Measurements from ENCODE around the gene C10orf95.

The C10orf95 gene

GRCh38 chr10:102433619-102434046 lies 17.7 kb downstream of the C10orf95 start:
- no peak for DNase-seq

DNA sequence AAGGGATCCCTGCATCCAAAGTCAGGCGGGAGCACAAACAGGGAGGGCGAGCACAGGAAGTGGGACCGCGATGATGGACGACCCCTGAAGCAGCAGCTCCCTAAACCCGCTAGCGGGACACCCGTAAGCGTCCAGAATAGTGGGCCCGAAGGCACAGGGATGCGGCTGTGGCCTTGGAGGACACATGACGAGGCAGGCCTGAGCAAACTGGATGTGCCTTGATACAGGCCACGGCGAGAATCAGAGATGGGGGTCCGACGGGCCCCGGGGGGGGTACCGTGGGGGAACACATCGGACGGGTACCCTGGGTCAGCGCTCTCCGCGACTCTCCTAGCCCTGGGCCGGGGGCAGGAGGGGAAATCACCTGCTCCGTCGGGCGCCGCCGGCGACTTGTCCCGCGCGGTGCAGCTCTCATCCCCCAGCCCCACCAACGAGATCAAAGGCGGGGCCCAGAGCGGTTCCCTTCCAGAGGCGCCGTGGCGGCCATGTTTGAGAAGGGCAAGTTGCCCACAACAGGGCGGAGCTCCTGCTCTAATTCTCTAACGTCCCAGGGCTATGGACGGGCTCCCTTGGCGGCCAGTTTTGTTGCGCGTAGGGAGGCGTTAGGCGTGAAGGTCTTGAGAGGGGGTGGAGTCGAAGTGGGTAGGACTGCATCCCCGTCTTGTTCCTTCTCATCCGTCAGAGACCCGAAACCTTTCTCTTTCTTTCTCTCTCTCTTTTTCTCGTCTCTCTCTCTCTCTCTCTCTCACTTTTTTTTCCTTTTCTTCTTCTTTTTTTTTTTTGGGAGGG lies 19.0 kb downstream of the C10orf95 start, which contains the start of gene CUEDC2:
Gene CUEDC2 (minus strand): TSS at position 413 of the 789 bp plus-strand sequence. CDS start 7,386 bp downstream, outside the sequence.
- peak; percentile 89 for DNase-seq

DNA sequence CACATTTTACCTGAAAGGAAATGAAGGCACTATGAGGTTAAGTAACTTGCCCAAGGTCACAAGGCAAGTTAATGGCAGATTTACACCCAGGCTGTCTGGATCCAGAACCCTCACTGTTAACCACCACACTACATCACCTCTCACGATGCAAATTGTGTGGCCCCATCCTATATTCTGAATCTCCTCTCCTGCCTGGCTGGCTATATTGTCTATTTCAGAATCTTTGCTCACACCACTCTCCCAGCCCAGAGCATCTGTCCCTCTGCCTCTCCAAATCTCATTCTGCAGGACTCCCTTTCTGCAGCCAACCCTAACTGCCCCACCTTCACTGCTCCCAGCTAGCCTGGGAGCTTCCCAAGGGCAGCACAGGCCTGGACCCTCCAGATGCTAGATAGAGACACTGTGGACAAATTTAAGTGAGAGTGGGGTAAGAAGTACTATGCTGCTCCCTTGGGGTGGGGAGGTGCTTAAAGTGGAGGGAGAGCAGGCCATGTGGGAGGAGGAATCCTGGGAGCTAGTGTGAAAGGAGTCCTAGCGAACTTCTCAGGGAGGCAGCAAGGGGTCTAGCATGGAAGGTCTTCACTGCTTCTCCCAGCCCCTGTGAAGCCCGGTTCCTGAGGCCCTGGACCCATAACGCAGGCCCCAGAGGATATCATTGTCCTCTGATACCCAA lies 19.8 kb downstream of the C10orf95 start:
- no peak for DNase-seq

DNA sequence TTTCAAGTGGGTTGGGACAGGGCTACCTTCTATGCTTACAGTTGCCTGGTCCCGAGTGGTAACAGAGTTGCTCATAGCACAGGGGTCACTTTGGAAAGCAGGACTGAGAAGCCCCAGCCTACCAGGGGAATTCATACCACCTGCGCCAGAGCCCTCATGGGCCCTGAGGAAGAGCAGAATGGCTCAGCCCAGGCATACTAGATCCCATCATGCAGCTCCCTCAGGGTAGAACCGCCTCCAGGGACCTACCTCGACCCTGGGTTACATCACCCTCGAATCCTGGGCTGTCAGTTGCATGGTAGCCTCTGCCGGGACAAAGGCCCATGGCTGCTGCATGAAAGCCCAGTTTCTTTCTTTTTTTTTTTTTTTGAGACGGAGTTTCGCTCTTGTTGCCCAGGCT lies 21.9 kb downstream of the C10orf95 start:
- no peak for DNase-seq

GRCh38 chr10:102426803-102427287 lies 24.5 kb downstream of the C10orf95 start:
- DNase-seq = no peak

- DNase-seq = no peak
Measured at GRCh38 chr10:102425444-102425843, 25.9 kb downstream of the C10orf95 start.

- no peak for DNase-seq
Measured at GRCh38 chr10:102424916-102425315, 26.4 kb downstream of the C10orf95 start.

GRCh38 chr10:102424145-102424544 lies 27.2 kb downstream of the C10orf95 start:
- no peak for DNase-seq

- no peak for DNase-seq
Measured at GRCh38 chr10:102423372-102423968, 27.9 kb downstream of the C10orf95 start.

GRCh38 chr10:102422545-102423129 lies 28.7 kb downstream of the C10orf95 start:
- DNase-seq = peak; percentile 88

GRCh38 chr10:102421757-102422512 lies 29.4 kb downstream of the C10orf95 start:
- peak; percentile 49 for DNase-seq

- DNase-seq = no peak
Measured at GRCh38 chr10:102421507-102421756, 29.9 kb downstream of the C10orf95 start.

- peak; percentile 93 for DNase-seq
Measured at GRCh38 chr10:102420714-102421506, 30.4 kb downstream of the C10orf95 start, which contains the start of gene FBXL15. TSS of gene FBXL15 (plus strand) at chr10:102420836. CDS start at chr10:102421130, 294 bp downstream.

DNA sequence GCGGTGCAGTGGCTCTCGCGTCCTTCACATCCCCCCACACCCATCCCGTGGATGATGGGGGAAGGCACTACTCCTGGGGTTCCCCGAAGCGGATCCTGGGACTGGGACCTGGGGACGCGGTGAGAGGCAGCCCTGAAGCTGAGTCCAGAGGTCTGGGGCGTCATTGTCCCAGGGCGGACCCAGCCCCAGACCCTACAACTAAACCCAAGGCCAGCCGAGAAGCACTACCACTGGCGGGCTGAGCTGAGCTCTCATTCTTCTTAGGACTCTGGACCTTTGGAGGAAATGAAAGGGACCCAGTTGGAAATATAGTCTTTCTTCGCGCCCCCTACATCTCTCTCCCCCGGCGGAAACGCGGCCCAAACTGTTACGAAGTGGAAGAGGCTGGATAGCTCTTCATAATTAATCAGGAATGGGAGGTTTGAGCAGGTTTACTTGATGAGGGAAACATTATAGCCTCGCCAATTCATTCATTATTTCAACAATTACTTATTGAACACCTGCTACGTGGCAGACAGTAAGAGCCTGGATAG lies 31.1 kb downstream of the C10orf95 start:
- peak; percentile 43 for DNase-seq

- peak; percentile 82 for DNase-seq
Measured at GRCh38 chr10:102419269-102420180, 31.8 kb downstream of the C10orf95 start.

- no peak for DNase-seq
Measured at GRCh38 chr10:102418622-102419268, 32.6 kb downstream of the C10orf95 start, which contains the start of gene PSD. TSS of gene PSD (minus strand) at chr10:102418785. CDS start at chr10:102417038, 1,747 bp downstream.

- DNase-seq = no peak
Measured at GRCh38 chr10:102416695-102417094, 34.6 kb downstream of the C10orf95 start.

DNA sequence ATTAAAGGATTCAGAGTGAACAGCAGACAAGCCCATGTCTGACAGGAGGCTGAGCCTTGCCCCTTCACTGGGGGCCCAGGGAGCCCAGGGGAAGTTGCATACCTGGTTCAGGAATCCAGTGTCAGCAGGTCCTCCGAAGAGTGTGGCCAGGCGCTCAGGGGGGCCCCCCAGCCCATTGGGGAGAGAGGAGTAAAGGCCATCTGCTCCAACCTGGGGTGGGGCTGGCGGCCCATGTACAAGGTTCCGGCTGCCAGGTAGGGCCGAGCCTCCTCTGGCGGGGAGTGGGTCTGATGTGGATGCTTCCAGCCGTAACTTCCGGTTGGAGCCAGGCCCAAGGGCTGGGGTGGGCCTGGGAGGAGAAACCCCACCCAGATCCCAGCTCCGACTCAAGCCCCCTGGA lies 35.1 kb downstream of the C10orf95 start:
- DNase-seq = no peak

GRCh38 chr10:102414749-102415148 lies 36.6 kb downstream of the C10orf95 start:
- DNase-seq = no peak

All from 8988T (cell line).